WTC11 (cell line): ENCODE measurements around the gene THOP1. TPM values are rescaled to one million over a fixed set of nuclear protein-coding genes. Genes with fewer than 3 reads are reported as not detected.

Experiments
- ATAC-seq: fragments of 200-7000 bp; cut with Tn5 transposase; 2 replicates; pipeline ENCODE4 v1.10.0; 2021; ENCODE audit warnings: mild to moderate bottlenecking, moderate library complexity
- CTCF ChIA-PET: fragments of 300-600 bp; sonication (Branson Sonifier 250); formaldehyde crosslinking; loops from one replicate; lab custom pipeline; 2021; ENCODE audit warnings: antibody characterized with exemption; lab: Charles Lee
- POLR2A ChIA-PET: fragments of 350-600 bp; sonication (Branson Sonifier 250); formaldehyde crosslinking; loops from one replicate; lab custom pipeline; 2021; ENCODE audit warnings: antibody characterized with exemption; lab: Charles Lee
- DNase-seq: peaks from one replicate; pipeline ENCODE4 v3.0.0; 2021; ENCODE audit warnings: low spot score
- H3K27ac Mint-ChIP-seq: 2 replicates; pipeline ENCODE4 v1.8.0; 2021; ENCODE audit warnings: mixed read lengths
- H3K27me3 Mint-ChIP-seq: 2 replicates; pipeline ENCODE4 v1.8.0; 2021; ENCODE audit warnings: low read depth, mild to moderate bottlenecking, moderate library complexity, mixed read lengths
- H3K36me3 Mint-ChIP-seq: 2 replicates; pipeline ENCODE4 v1.8.0; 2021; ENCODE audit warnings: mixed read lengths
- H3K4me1 Mint-ChIP-seq: 2 replicates; pipeline ENCODE4 v1.8.0; 2022; ENCODE audit warnings: mixed read lengths
- H3K4me3 Mint-ChIP-seq: 2 replicates; pipeline ENCODE4 v1.8.0; 2021; ENCODE audit warnings: mild to moderate bottlenecking, moderate library complexity, mixed read lengths
- H3K9me3 Mint-ChIP-seq: 2 replicates; pipeline ENCODE4 v1.8.0; 2021; ENCODE audit warnings: mixed read lengths
- ELF4 ChIP-seq: sonication (generic); formaldehyde crosslinking; IDR thresholded peaks from 2 replicates; pipeline ENCODE4 v1.8.1; 2022; ENCODE audit warnings: low read depth, mild to moderate bottlenecking, moderate library complexity, missing genetic modification reagents
- GTF2I ChIP-seq: fragments of 250-450 bp; sonication (Bioruptor Pico); conservative IDR thresholded peaks from 2 replicates; pipeline ENCODE4 v1.4.0; 2021; ENCODE audit warnings: mild to moderate bottlenecking
- IRF2 ChIP-seq: sonication (generic); formaldehyde crosslinking; IDR thresholded peaks from 2 replicates; pipeline ENCODE4 v1.8.0; 2022; ENCODE audit warnings: low read depth, missing genetic modification reagents, borderline replicate concordance
- NFATC4 ChIP-seq: fragments of 250-450 bp; sonication (Bioruptor Pico); IDR thresholded peaks from 2 replicates; pipeline ENCODE4 v1.9.0; 2021; ENCODE audit warnings: mild to moderate bottlenecking
- NFYB ChIP-seq: sonication (generic); formaldehyde crosslinking; conservative IDR thresholded peaks from 2 replicates; pipeline ENCODE4 v1.8.0; 2022; ENCODE audit warnings: low read depth, missing genetic modification reagents
- RORB ChIP-seq: fragments of 250-450 bp; sonication (Bioruptor Pico); IDR thresholded peaks from 2 replicates; pipeline ENCODE4 v1.9.0; 2021; ENCODE audit warnings: mild to moderate bottlenecking
- TEAD1 ChIP-seq: sonication (generic); formaldehyde crosslinking; IDR thresholded peaks from 2 replicates; pipeline ENCODE4 v1.8.0; 2022; ENCODE audit warnings: mild to moderate bottlenecking, missing genetic modification reagents
- TEAD4 ChIP-seq: sonication (generic); formaldehyde crosslinking; IDR thresholded peaks from 2 replicates; pipeline ENCODE4 v1.8.0; 2022; ENCODE audit warnings: mild to moderate bottlenecking, missing genetic modification reagents
- TP53 ChIP-seq: sonication (generic); formaldehyde crosslinking; IDR thresholded peaks from 2 replicates; pipeline ENCODE4 v1.8.1; 2023; ENCODE audit warnings: mild to moderate bottlenecking, missing genetic modification reagents
- ZNF219 ChIP-seq: sonication (generic); formaldehyde crosslinking; IDR thresholded peaks from 2 replicates; pipeline ENCODE4 v1.8.0; 2023; ENCODE audit warnings: missing genetic modification reagents, mild to moderate bottlenecking, borderline replicate concordance
- ZNF317 ChIP-seq: sonication (generic); formaldehyde crosslinking; IDR thresholded peaks from 2 replicates; pipeline ENCODE4 v1.8.1; 2023; ENCODE audit warnings: low read depth, mild to moderate bottlenecking, moderate library complexity, missing genetic modification reagents, borderline replicate concordance
- ZNF416 ChIP-seq: fragments of 250-450 bp; sonication (Bioruptor Pico); IDR thresholded peaks from 2 replicates; pipeline ENCODE4 v1.9.0; 2021; ENCODE audit warnings: mild to moderate bottlenecking, inconsistent platforms
- total RNA-seq: library from RNA; stranded (reverse); gene quantifications from 3 replicates; pipeline ENCODE4 v1.2.3, GENCODE V29; 2021
- TF ChIP-seq, protein P1 (sequence below): sonication (generic); formaldehyde crosslinking; IDR thresholded peaks from 2 replicates; pipeline ENCODE4 v1.8.1; 2023; ENCODE audit warnings: mild to moderate bottlenecking, missing genetic modification reagents, moderate library complexity
- TF ChIP-seq, protein P2 (sequence below): sonication (generic); formaldehyde crosslinking; IDR thresholded peaks from 2 replicates; pipeline ENCODE4 v1.8.1; 2022; ENCODE audit warnings: mild to moderate bottlenecking, moderate library complexity, missing genetic modification reagents
- TF ChIP-seq, protein P3 (sequence below): sonication (generic); formaldehyde crosslinking; conservative IDR thresholded peaks from 2 replicates; pipeline ENCODE4 v1.8.1; 2023; ENCODE audit warnings: mild to moderate bottlenecking, low read depth, missing genetic modification reagents, moderate library complexity
- TF ChIP-seq, protein P4 (sequence below): sonication (generic); formaldehyde crosslinking; IDR thresholded peaks from 2 replicates; pipeline ENCODE4 v1.8.0; 2022; ENCODE audit warnings: mild to moderate bottlenecking, missing genetic modification reagents
- TF ChIP-seq, protein P5 (sequence below): sonication (generic); formaldehyde crosslinking; IDR thresholded peaks from 2 replicates; pipeline ENCODE4 v1.8.1; 2022; ENCODE audit warnings: low read depth, mild to moderate bottlenecking, moderate library complexity, missing genetic modification reagents, borderline replicate concordance
- TF ChIP-seq, protein P6 (sequence below): fragments of 250-450 bp; sonication (Bioruptor Pico); IDR thresholded peaks from 2 replicates; pipeline ENCODE4 v1.9.0; 2021; ENCODE audit warnings: mild to moderate bottlenecking

The THOP1 gene
- total RNA-seq, 1 experiment from 2014 or later = 181 TPM

- TF ChIP-seq RORB (CRISPR knock-in tag) (no peak), GTF2I (CRISPR knock-in tag) (no peak), ZNF416 (no peak), TEAD4 (CRISPR knock-in tag) (no peak), TP53 (no peak), ZNF219 (CRISPR knock-in tag) (no peak)
- TF ChIP-seq, protein P1, sequence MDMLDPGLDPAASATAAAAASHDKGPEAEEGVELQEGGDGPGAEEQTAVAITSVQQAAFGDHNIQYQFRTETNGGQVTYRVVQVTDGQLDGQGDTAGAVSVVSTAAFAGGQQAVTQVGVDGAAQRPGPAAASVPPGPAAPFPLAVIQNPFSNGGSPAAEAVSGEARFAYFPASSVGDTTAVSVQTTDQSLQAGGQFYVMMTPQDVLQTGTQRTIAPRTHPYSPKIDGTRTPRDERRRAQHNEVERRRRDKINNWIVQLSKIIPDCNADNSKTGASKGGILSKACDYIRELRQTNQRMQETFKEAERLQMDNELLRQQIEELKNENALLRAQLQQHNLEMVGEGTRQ (CRISPR knock-in tag) = no peak
- TF ChIP-seq, protein P2, sequence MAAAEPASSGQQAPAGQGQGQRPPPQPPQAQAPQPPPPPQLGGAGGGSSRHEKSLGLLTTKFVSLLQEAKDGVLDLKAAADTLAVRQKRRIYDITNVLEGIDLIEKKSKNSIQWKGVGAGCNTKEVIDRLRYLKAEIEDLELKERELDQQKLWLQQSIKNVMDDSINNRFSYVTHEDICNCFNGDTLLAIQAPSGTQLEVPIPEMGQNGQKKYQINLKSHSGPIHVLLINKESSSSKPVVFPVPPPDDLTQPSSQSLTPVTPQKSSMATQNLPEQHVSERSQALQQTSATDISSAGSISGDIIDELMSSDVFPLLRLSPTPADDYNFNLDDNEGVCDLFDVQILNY (CRISPR knock-in tag) = no peak
- TF ChIP-seq, all 79 proteins: peak for 0
Observed at GRCh38 chr19:2758601-2759313, 26.5 kb upstream of the THOP1 start (continued).

- no peaks in the 10 kb centered on the region for H3K9me3 Mint-ChIP-seq
- peaks cover 44% of the 10 kb centered on the region for H3K36me3 Mint-ChIP-seq
- ATAC-seq = no peak
- no peak overlapping the region for H3K27ac Mint-ChIP-seq
- TF ChIP-seq ZNF317 (no peak), NFYB (CRISPR knock-in tag) (no peak), TEAD4 (CRISPR knock-in tag) (no peak), ELF4 (CRISPR knock-in tag) (no peak), TP53 (no peak), IRF2 (CRISPR knock-in tag) (no peak), ZNF219 (CRISPR knock-in tag) (no peak), TEAD1 (CRISPR knock-in tag) (no peak), NFATC4 (CRISPR knock-in tag) (no peak)
- TF ChIP-seq, protein P3, sequence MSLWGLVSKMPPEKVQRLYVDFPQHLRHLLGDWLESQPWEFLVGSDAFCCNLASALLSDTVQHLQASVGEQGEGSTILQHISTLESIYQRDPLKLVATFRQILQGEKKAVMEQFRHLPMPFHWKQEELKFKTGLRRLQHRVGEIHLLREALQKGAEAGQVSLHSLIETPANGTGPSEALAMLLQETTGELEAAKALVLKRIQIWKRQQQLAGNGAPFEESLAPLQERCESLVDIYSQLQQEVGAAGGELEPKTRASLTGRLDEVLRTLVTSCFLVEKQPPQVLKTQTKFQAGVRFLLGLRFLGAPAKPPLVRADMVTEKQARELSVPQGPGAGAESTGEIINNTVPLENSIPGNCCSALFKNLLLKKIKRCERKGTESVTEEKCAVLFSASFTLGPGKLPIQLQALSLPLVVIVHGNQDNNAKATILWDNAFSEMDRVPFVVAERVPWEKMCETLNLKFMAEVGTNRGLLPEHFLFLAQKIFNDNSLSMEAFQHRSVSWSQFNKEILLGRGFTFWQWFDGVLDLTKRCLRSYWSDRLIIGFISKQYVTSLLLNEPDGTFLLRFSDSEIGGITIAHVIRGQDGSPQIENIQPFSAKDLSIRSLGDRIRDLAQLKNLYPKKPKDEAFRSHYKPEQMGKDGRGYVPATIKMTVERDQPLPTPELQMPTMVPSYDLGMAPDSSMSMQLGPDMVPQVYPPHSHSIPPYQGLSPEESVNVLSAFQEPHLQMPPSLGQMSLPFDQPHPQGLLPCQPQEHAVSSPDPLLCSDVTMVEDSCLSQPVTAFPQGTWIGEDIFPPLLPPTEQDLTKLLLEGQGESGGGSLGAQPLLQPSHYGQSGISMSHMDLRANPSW (CRISPR knock-in tag) = no peak
- TF ChIP-seq, protein P4, sequence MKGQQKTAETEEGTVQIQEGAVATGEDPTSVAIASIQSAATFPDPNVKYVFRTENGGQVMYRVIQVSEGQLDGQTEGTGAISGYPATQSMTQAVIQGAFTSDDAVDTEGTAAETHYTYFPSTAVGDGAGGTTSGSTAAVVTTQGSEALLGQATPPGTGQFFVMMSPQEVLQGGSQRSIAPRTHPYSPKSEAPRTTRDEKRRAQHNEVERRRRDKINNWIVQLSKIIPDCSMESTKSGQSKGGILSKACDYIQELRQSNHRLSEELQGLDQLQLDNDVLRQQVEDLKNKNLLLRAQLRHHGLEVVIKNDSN = no peak
- TF ChIP-seq, protein P1 (CRISPR knock-in tag) = no peak
- TF ChIP-seq, protein P5, sequence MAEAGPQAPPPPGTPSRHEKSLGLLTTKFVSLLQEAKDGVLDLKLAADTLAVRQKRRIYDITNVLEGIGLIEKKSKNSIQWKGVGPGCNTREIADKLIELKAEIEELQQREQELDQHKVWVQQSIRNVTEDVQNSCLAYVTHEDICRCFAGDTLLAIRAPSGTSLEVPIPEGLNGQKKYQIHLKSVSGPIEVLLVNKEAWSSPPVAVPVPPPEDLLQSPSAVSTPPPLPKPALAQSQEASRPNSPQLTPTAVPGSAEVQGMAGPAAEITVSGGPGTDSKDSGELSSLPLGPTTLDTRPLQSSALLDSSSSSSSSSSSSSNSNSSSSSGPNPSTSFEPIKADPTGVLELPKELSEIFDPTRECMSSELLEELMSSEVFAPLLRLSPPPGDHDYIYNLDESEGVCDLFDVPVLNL (CRISPR knock-in tag) = no peak
- TF ChIP-seq, protein P6, sequence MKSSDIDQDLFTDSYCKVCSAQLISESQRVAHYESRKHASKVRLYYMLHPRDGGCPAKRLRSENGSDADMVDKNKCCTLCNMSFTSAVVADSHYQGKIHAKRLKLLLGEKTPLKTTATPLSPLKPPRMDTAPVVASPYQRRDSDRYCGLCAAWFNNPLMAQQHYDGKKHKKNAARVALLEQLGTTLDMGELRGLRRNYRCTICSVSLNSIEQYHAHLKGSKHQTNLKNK (CRISPR knock-in tag) = no peak
- TF ChIP-seq, all 79 proteins: peak for 0
- H3K4me1 Mint-ChIP-seq = no peaks in the 10 kb centered on the region
- no peak for DNase-seq
- H3K4me3 Mint-ChIP-seq = no peak overlapping the region
- H3K27me3 Mint-ChIP-seq = no peaks in the 10 kb centered on the region
- POLR2A ChIA-PET = no interaction called here
- CTCF ChIA-PET = interaction anchor here (1.0 kb wide), 1 partner anchor 122 kb away, joined by 3 read pairs; no protein-coding TSS in a partner anchor
Observed at GRCh38 chr19:2759362-2759761, 25.9 kb upstream of the THOP1 start.
